H54 (cell line): ENCODE measurements around the gene ARHGEF11.
A peak's percentile ranks its signal among the peaks of the same experiment; 100 is the strongest.

ENCODE experiments used
- DNase-seq: peaks from one replicate; pipeline ENCODE4 v3.0.0; 2011; ENCODE audit warnings: low spot score, mixed read lengths; ENCODE audit not compliant: insufficient read length
- FAIRE-seq: peaks from 3 replicates; lab custom pipeline; 2011; peaks lifted over from hg19 to GRCh38; lab: Jason Lieb, UNC
- POLR2A ChIP-seq: IDR thresholded peaks from 2 replicates; pipeline ENCODE4 v1.6.1; 2011; ENCODE audit warnings: low read depth, mild to moderate bottlenecking, low read length

Gene ARHGEF11

GRCh38 chr1:156963621-156964020, 81.9 kb downstream of the ARHGEF11 start:
- TF ChIP-seq POLR2A = no peak
- FAIRE-seq (no peak), DNase-seq (no peak)

DNA sequence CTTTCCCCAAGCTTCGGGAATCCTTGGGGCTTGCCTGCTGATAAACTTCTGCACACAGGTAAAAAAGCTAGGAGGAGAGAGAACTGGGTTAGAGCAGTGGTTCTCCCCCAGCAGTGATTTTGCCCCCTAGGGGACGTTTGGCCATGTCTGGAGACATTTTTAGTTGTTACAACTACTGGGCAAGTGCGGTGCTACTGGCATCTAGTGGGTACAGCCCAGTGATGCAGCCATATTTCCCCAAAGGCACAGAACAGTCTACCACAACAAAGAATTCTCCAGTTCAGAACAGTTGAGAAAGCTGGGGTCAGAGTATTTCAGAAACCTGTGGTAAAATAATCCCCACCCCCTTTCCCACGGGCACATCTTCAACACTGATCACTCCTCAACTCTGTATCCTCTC, 83.8 kb downstream of the ARHGEF11 start:
- TF ChIP-seq POLR2A = no peak
- DNase-seq (no peak), FAIRE-seq (no peak)

GRCh38 chr1:156959925-156960324, 85.6 kb downstream of the ARHGEF11 start:
- FAIRE-seq (no peak), DNase-seq (no peak)
- no peak for TF ChIP-seq POLR2A

- TF ChIP-seq POLR2A = no peak
- no peak for FAIRE-seq
These were observed 86.1 kb downstream of the ARHGEF11 start for GRCh38 chr1:156959414-156959813.

GRCh38 chr1:156958247-156958714, 87.3 kb downstream of the ARHGEF11 start:
- no peak for FAIRE-seq
- TF ChIP-seq POLR2A = no peak
- peak; percentile 44 for DNase-seq

More at GRCh38 chr1:156959414-156959813, 86.1 kb downstream of the ARHGEF11 start:
- no peak for DNase-seq

DNA sequence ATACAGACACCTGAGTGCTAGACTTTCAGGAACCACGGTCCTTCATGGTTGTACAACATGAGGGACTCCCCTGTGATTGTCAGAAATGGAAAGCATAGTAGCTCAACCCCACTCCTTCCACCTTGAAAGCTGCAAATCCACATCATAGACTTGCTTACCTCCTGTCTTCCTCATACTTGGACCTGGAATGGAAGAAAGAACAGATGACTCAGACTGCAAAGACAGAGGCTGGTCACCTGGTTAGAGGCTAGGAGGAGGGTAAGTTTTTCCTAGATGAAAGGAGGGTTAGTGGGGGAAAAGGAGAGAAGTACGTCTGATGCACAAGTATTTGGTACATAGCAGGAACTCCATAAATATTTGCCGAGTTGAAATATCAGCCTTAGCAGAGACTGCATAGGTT, 87.9 kb downstream of the ARHGEF11 start:
- FAIRE-seq (no peak), DNase-seq (no peak)
- no peak for TF ChIP-seq POLR2A

DNA sequence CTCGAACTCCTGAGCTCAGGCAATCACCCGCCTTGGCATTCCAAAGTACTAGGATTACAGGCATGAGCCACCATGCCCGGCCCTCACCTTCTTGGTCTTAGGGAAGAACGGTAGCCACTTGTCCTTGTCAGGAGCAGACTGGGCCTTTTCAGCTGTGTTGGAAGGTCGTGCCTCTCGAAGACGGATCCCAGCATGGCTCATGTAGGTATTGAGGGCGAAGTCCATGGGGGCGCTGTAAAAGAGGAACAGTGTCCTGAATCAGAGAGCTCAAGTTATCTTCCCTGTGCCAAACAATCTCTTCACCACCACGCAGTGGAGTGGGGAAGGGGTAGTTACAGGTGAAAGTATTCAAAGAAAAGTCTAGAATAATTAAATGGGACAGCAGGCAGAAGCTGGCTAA, 89.2 kb downstream of the ARHGEF11 start:
- DNase-seq (no peak), FAIRE-seq (no peak)
- TF ChIP-seq POLR2A = no peak

GRCh38 chr1:156953571-156953970, 92.0 kb downstream of the ARHGEF11 start:
- TF ChIP-seq POLR2A = no peak
- FAIRE-seq (no peak), DNase-seq (no peak)

DNA sequence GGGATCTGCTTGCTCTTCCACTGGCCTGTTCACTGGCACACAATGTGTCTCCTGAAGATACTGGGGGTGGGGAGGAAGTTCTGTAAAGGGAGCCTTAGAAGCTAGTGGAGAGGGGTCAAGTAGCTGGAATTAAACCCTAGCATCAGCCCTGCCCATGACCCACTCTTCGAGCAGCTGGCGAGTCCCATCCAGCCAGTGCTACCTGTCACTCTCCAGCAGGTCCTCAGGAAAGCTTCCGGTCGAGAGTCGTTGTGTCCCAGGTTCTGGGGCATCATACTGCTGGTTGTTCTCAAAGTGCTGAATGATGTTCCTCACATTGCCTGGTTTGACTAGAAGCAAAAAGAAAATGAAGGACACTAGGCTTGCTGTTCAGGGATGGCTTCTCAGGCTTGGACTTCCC, 94.2 kb downstream of the ARHGEF11 start:
- FAIRE-seq (no peak), DNase-seq (no peak)
- TF ChIP-seq POLR2A = no peak

DNA sequence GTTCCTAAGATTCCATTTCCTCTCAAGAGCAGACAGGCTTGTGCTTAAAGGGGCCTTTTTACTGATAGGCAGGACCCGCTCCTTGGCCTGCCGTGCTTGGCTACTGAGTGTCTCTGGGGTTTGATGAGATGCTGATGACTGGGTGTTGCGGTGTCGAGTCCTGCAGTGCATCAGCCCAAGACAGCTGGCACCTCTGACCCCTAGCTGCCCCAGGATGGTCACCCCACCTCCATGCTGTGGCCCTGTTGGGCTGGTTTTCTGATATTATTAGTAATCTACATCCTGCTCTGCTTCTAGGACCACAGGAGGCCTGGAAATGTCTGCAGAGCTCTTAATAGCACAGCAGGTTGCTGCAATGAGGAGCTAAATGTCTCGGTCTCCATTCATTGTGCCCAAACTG, 96.4 kb downstream of the ARHGEF11 start:
- FAIRE-seq (no peak), DNase-seq (no peak)
- no peak for TF ChIP-seq POLR2A

DNA sequence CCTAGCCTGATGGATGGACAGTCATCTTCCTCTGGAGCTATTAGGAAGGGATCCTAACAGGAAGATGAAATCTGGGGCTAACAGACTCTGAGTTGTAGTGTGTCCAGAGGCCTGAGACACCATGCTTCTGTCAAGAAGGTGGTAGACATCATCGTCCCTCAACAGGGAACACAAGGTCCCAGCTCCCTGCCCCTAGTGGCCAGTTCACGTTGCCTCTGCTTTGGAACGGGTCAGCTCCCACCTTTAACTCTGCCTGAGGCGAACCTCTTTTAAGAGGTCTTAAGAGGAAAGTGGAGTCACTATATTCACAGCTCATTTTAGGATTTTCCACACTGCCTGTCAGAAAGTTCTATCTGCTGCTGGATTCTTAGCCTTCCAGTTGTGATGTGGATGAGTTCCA, 96.8 kb downstream of the ARHGEF11 start:
- no peak for TF ChIP-seq POLR2A
- FAIRE-seq = no peak
- DNase-seq = no peak

DNA sequence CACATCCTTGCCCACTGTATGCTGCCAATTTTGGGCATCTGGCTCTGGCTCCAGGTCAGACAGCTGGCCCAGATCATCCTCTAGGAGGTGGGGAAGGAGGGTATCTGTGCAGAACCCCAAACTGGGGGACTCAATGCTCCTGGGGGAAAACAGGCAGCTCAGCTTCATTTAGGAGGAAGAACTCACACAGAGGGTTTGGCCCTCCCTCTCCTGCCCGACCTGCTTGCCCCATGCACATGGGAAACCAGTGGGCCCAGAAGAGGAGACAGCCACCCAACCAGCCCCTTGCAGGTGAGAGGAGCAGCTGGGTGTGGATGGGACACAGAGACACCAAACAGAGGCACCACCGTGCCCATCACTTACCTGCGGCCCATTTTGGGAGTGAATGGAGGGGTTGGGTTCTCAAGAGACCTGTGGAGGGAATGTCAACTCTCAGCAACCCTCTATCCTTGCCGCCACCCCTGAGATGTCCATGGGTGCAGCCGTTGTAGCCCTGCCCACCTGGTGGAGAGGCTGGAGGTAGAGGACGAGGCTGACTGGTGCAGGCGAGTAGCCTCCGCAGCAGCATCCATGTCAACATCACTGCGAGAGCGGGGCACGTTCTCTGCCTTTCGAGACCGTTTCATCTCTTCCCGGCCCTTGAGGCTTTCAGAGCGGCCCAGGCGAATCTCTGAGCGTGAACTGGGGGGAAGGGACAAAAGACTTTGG, 97.6 kb downstream of the ARHGEF11 start:
- DNase-seq (no peak), FAIRE-seq (no peak)
- TF ChIP-seq POLR2A = no peak

- no peak for TF ChIP-seq POLR2A
- DNase-seq (no peak), FAIRE-seq (no peak)
These were observed 98.4 kb downstream of the ARHGEF11 start for GRCh38 chr1:156947127-156947526.

DNA sequence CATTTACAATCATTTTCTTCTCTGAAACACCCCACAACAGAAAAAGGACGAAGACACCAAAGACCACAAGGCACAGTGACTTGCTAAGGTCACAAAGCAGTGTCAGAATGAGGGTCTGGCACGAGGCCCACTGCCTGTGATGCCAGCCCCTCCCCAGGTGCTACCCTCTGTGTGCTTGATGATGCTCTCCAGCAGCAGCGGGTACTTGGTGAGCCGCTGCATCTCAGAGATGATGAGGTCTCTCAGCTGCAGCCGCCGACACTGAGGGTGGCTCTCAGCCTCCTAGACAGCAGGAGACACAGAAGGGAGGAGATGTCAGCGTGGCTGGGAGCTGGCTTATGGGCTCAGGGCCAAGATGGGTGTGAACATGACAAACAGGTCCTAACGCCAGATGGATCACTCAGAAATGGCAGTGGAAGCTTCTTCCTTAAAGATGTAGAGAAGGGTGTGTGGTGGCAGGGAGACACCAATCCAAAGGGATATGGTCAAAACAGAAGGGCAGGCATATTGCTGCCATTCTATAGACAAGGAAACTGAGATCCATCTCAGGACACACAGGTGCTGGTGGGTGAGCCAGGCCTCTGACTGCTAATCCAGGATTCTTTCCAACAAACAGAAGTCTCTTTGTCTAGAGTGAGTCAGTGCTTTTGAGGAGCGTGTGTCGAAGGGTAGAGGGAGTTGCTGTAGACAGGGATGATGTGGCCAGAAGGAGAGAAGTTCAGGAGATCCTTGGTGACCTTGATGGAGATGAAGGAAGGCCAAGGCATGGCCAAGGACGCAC, 99.5 kb downstream of the ARHGEF11 start:
- DNase-seq = no peak
- TF ChIP-seq POLR2A = no peak
- no peak for FAIRE-seq
